ENCODE measurements around the gene IGFBP5.

Gene IGFBP5

GRCh38 chr2:216660496-216660895, 34.9 kb downstream of the IGFBP5 start:
- DNase-seq (ENCODE audit: insufficient read length, low spot score) (no peak), FAIRE-seq (no peak)
- no peak for TF ChIP-seq CTCF (IDR thresholded peaks at IDR 0.05; ENCODE audit: insufficient read depth, missing control alignments)

- no peak for FAIRE-seq
- TF ChIP-seq CTCF (IDR thresholded peaks at IDR 0.05; ENCODE audit: insufficient read depth, missing control alignments), result no peak
- DNase-seq (ENCODE audit: insufficient read length, low spot score), result no peak
Observed at GRCh38 chr2:216659276-216659675, 36.1 kb downstream of the IGFBP5 start.

DNA sequence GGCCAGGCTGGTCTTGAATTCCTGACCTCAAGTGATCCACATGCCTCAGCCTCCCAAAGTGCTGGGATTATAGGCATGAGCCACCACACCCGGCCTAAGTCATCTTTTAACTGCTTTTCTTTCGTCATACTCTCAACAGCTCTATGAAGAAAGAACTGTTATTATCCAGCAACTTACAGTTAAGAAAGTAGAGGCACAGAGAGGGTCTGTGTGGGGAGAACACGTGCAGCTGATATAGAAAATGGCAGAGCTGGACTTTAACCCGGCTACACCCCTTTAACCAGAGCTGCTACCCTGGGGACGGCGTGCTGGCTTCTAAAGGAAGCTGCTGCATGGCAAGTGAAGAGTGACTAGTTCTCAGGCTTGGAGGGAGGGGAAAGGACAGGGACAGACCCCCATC, 36.6 kb downstream of the IGFBP5 start:
- no peak for DNase-seq (ENCODE audit: insufficient read length, low spot score)
- no peak for TF ChIP-seq CTCF (IDR thresholded peaks at IDR 0.05; ENCODE audit: insufficient read depth, missing control alignments)
- FAIRE-seq, result no peak

DNA sequence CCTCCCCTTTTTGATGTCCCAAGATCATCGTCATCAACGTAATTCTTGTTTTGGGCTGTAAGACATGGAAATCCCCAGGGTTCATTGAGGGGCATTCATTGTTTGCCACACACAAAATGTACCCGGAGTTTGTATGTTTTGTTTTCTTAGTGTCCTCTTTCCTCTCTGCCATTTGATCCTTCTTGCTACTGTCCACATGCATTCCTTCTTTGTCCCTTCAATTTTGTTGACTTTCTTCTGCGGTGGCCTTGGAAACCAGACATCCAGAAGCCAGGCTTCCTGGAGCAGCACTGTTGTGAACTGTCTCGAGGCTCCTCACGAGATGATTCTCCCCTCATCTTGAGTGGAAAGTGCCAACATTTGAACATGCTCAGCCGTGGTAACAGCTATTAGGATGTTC, 37.4 kb downstream of the IGFBP5 start:
- no peak for FAIRE-seq
- DNase-seq (ENCODE audit: insufficient read length, low spot score), result no peak

DNA sequence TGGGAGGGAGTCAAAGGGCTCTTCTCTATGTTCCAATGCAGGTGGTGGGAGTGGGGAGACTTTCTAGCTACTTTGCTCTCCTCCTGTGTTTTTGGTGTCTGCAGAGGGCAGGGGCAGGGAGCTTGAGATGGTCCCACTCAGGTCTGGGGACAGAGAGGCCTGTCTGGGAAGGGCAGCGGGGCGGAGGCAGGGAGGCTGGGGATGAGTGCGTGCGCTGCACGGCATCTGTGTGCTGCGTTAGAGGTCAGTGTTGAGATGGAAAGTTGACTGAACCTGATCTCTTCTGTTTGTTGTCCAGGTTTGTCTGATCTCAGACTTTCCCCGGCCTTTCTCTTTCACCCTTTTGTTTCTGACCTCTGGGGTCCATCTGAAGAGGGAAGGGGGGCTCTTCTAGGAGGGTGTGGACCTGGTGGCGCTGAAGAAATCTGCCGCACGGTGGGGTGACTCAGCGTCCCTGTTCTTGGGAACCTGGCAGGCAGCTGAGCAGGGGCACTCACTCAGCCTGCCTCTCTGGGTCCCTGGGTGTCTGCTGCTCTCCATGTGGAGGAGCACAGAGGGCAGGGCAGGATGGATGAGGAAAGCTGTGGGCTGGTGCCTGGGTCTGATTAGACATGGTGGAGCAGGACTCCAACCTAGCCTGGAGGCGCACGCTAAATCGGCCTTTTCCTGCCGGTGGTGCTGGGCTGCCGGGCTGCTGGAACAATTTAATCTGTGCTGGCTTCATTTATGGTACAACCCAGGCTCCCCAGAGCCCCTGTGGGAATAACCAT, 38.1 kb downstream of the IGFBP5 start:
- no peak for TF ChIP-seq CTCF (IDR thresholded peaks at IDR 0.05; ENCODE audit: insufficient read depth, missing control alignments)
- DNase-seq (ENCODE audit: insufficient read length, low spot score) (no peak), FAIRE-seq (no peak)

More for the DNA sequence above, 37.4 kb downstream of the IGFBP5 start:
- no peak for TF ChIP-seq CTCF (IDR thresholded peaks at IDR 0.05; ENCODE audit: insufficient read depth, missing control alignments)

DNA sequence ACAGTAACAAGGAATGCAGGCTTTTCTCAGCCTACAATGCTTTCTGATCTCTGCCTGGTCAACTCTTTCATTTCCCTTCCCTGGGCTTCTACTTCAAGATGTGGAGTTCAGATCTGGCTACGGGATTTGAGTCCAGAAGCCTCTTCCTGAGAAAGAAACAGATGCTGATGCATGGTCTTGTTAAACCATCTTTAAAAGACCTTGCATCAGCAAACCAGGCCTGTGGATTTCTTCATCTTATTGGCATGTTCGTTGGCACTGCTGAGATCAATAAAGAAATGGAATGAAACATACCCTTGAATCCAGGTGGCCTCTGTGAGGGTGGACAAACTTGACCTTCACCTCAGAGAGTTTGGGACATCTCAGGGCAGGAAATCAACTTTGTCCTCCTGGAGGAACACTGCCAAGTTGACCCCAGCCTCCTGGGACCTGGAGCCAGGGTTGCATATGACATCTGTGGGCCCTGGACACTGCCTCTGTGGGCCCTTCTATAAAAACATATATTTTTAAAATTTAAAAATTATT, 40.8 kb downstream of the IGFBP5 start:
- no peak for TF ChIP-seq CTCF (IDR thresholded peaks at IDR 0.05; ENCODE audit: insufficient read depth, missing control alignments)
- no peak for FAIRE-seq
- no peak for DNase-seq (ENCODE audit: insufficient read length, low spot score)

- TF ChIP-seq CTCF (IDR thresholded peaks at IDR 0.05; ENCODE audit: insufficient read depth, missing control alignments), result no peak
- no peak for FAIRE-seq
Observed at GRCh38 chr2:216653931-216654365, 41.4 kb downstream of the IGFBP5 start.

More at GRCh38 chr2:216653931-216654365, 41.4 kb downstream of the IGFBP5 start:
- no peak for DNase-seq (ENCODE audit: insufficient read length, low spot score)

Measured in D721Med (cell line).